Endothelial cell of umbilical vein (primary cell): ENCODE data around the gene COG6. TPM values are rescaled to one million over a fixed set of nuclear protein-coding genes. Genes with fewer than 3 reads are reported as not detected.

Experiments
- BruUV-seq: library from RNA; stranded (reverse); fragments of 400-500 nt; replicated peaks from 2 replicates; lab custom pipeline; 2021; lab: Mats Ljungman, UMichigan
- CTCF ChIA-PET: fragments of 300-600, 350-600 bp; sonication (Branson Sonifier 250); formaldehyde crosslinking; loops from one replicate; lab custom pipeline; 2021; ENCODE audit warnings: antibody characterized with exemption, inconsistent platforms; lab: Charles Lee
- POLR2A ChIA-PET: fragments of 300-600, 350-600 bp; sonication (Branson Sonifier 250); formaldehyde crosslinking; loops from one replicate; lab custom pipeline; 2021; ENCODE audit warnings: antibody characterized with exemption, inconsistent platforms; lab: Charles Lee
- DNase-seq: peaks from one replicate; pipeline ENCODE4 v3.0.0-alpha.2; 2011; ENCODE audit warnings: low read depth, low spot score
- FAIRE-seq: peaks from 2 replicates; lab custom pipeline; 2011; peaks lifted over from hg19 to GRCh38; lab: Jason Lieb, UNC
- H2AFZ ChIP-seq: 2 replicates; pipeline ENCODE4 v1.6.0; 2012; ENCODE audit warnings: low read depth, low read length, control low read depth, inconsistent platforms
- H3K27ac ChIP-seq: 2 replicates; pipeline ENCODE4 v1.5.1; 2011; ENCODE audit warnings: low read depth, mild to moderate bottlenecking, control low read depth, low read length, moderate library complexity; ENCODE audit not compliant: insufficient read depth
- H3K27me3 ChIP-seq, 2 experiments: 2 replicates each; pipeline versions ENCODE4 v1.6.0 to v1.6.1; 2011; ENCODE audit warnings: low read length in 2 of 2, mixed read lengths in 1 of 2; ENCODE audit not compliant: control insufficient read depth in 2 of 2, insufficient read depth in 2 of 2
- H3K36me3 ChIP-seq, 2 experiments: 2 replicates in 1 of 2; 3 replicates in 1 of 2; pipeline ENCODE4 v1.5.1; 2011; ENCODE audit warnings: low read length in 2 of 2, mild to moderate bottlenecking in 1 of 2, moderate library complexity in 1 of 2; ENCODE audit not compliant: control insufficient read depth in 2 of 2, insufficient read depth in 2 of 2; ENCODE audit errors: extremely low read depth in 1 of 2
- H3K4me1 ChIP-seq: 3 replicates; pipeline ENCODE4 v1.5.1; 2011; ENCODE audit warnings: mild to moderate bottlenecking, low read length; ENCODE audit not compliant: control insufficient read depth, insufficient read depth; ENCODE audit errors: extremely low read depth
- H3K4me2 ChIP-seq: 2 replicates; pipeline ENCODE4 v1.6.1; 2011; ENCODE audit warnings: low read length, control low read depth, mixed read lengths; ENCODE audit not compliant: insufficient read depth
- H3K4me3 ChIP-seq, 3 experiments: fragments of 200-600 bp in 1 of 3; sonication (generic), shearing (Covaris generic) in 1 of 3; replicated peaks in 1 of 3; 2 replicates each; pipeline ENCODE4 v1.5.1; 2011 to 2016; ENCODE audit warnings: control low read depth in 3 of 3, low read length in 3 of 3, mild to moderate bottlenecking in 2 of 3, inconsistent platforms in 1 of 3, low read depth in 1 of 3, moderate library complexity in 1 of 3; ENCODE audit not compliant: insufficient read depth in 1 of 3
- H3K79me2 ChIP-seq: 2 replicates; pipeline ENCODE4 v1.6.0; 2012; ENCODE audit warnings: low read length, inconsistent platforms; ENCODE audit not compliant: control insufficient read depth, insufficient read depth
- H3K9ac ChIP-seq: replicated peaks from 2 replicates; pipeline ENCODE3; 2011; ENCODE audit warnings: low read length, control low read depth; ENCODE audit not compliant: insufficient read depth; ENCODE audit errors: extremely low read depth
- H3K9me1 ChIP-seq: replicated peaks from 3 replicates; pipeline ENCODE4 v1.6.0; 2011; ENCODE audit warnings: mild to moderate bottlenecking, low read length; ENCODE audit not compliant: control insufficient read depth, insufficient read depth; ENCODE audit errors: extremely low read depth
- H3K9me3 ChIP-seq: replicated peaks from 2 replicates; pipeline ENCODE4 v1.5.1; 2012; ENCODE audit warnings: low read length, inconsistent platforms; ENCODE audit not compliant: control insufficient read depth, insufficient read depth
- H4K20me1 ChIP-seq: replicated peaks from 2 replicates; pipeline ENCODE3; 2011; ENCODE audit warnings: mild to moderate bottlenecking, low read length; ENCODE audit not compliant: control insufficient read depth, insufficient read depth; ENCODE audit errors: extremely low read depth
- CTCF ChIP-seq, 2 donors: IDR thresholded peaks; 1 replicate in 1 of 2; 2 replicates in 1 of 2; pipeline ENCODE4 v1.5.1; 2011; ENCODE audit warnings: low read length in 2 of 2, mild to moderate bottlenecking in 2 of 2, moderate library complexity in 2 of 2, control low read depth in 1 of 2, inconsistent platforms in 1 of 2, low read depth in 1 of 2; ENCODE audit not compliant: insufficient read depth in 1 of 2; ENCODE audit errors: extremely low read depth in 1 of 2
- EZH2 ChIP-seq: IDR thresholded peaks from 2 replicates; pipeline ENCODE4 v1.6.1; 2012; ENCODE audit warnings: borderline replicate concordance, low read depth, mild to moderate bottlenecking, moderate library complexity, low read length, inconsistent platforms; ENCODE audit not compliant: severe bottlenecking
- FOS ChIP-seq: IDR thresholded peaks from 2 replicates; pipeline ENCODE4 v1.6.1; 2011; ENCODE audit warnings: mild to moderate bottlenecking, low read length, moderate library complexity, borderline replicate concordance; ENCODE audit not compliant: insufficient read depth
- GATA2 ChIP-seq: IDR thresholded peaks from 2 replicates; pipeline ENCODE4 v1.7.0; 2011; ENCODE audit warnings: low read depth, mild to moderate bottlenecking, moderate library complexity, mixed read lengths, low read length; ENCODE audit not compliant: insufficient read length, insufficient read depth
- JUN ChIP-seq: IDR thresholded peaks from 2 replicates; pipeline ENCODE4 v1.6.1; 2011; ENCODE audit warnings: borderline replicate concordance, low read depth; ENCODE audit not compliant: insufficient read length, insufficient read depth
- MAX ChIP-seq: IDR thresholded peaks from 2 replicates; pipeline ENCODE4 v1.6.1; 2011; ENCODE audit not compliant: insufficient read depth, insufficient read length
- MYC ChIP-seq: IDR thresholded peaks from one replicate; pipeline ENCODE4 v1.6.1; 2011; ENCODE audit warnings: mild to moderate bottlenecking, low read depth, low read length
- POLR2A ChIP-seq: IDR thresholded peaks from 2 replicates; pipeline ENCODE4 v1.6.1; 2012; ENCODE audit warnings: low read depth, mild to moderate bottlenecking, control low read depth, low read length
- POLR2AphosphoS5 ChIP-seq: IDR thresholded peaks from 2 replicates; pipeline ENCODE4 v1.6.1; 2012; ENCODE audit warnings: low read depth, mild to moderate bottlenecking, control low read depth, low read length, moderate library complexity; ENCODE audit not compliant: insufficient read depth
- dilution Hi-C: fragments of 300-500 bp; cut with MboI; formaldehyde crosslinking; loops from one replicate; pipeline ENCODE4 v1.15.0; 2019; ENCODE audit warnings: low sequenced_read_pairs; ENCODE audit not compliant: extremely low pct_ligation_motif_present
- intact Hi-C: fragments of 100-400 bp; cut with micrococcal nuclease; formaldehyde crosslinking; loops from one replicate; pipeline ENCODE4 v1.10.0; 2022
- polyA plus RNA-seq, 4 experiments: library from polyadenylated mRNA; depleted of rRNA in 3 of 4; stranded (reverse) in 3 of 4; unstranded in 1 of 4; fragments of >200 nt; gene quantifications; 2 replicates each; pipeline versions ENCODE4 v1.2.1 to v1.2.3, GENCODE V29; 2011 to 2012; ENCODE audit warnings: missing spikeins in 1 of 4
- total RNA-seq: library from RNA; stranded (reverse); gene quantifications from 2 replicates; pipeline ENCODE4 v1.2.3, GENCODE V29; 2021

The COG6 gene
- total and polyA plus RNA-seq, 2 donors (not counting 3 experiments of a cell fraction or from before 2014, with no cell fraction given): 12.1 to 41.1 TPM

DNA sequence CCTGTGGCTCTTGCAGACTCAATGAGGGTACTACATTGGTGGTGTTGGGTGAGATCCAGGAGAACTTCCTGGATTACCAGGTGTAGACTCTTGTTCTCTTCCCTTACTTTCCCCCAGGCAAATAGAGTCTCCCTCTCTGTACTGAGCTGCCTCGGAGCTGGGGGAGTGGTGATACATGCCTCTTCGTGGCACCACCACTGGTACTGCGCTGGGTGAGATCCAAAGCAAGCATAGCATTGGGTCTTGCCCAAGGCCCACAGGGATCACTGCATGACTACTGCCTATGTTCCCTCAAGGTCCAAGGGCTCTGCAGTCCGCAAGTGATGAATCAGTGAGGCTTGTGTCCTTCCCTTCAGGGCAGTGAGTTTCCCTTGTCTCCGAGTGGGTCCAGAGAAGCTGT lies 81.6 kb downstream of the COG6 start:
- H3K4me1 ChIP-seq: no peaks in the 10 kb centered on the region
- no peaks in the 10 kb centered on the region for H3K79me2 ChIP-seq
- dilution Hi-C loops (no loop called here), intact Hi-C loops (no loop called here)
- no peak overlapping the region for H3K27ac ChIP-seq
- no peak overlapping the region for H2AFZ ChIP-seq
- no TSS peak for BruUV-seq
- no peaks in the 10 kb centered on the region for H3K9me3 ChIP-seq
- TF ChIP-seq FOS: no peak
- H4K20me1 ChIP-seq: no peaks in the 10 kb centered on the region
- no peaks in the 10 kb centered on the region for H3K9me1 ChIP-seq
- DNase-seq (no peak), FAIRE-seq (no peak)
- no peak overlapping the region for H3K4me2 ChIP-seq
- no peak overlapping the region for H3K4me3 ChIP-seq
- no peaks in the 10 kb centered on the region for H3K36me3 ChIP-seq
- CTCF ChIA-PET: no interaction called here
- POLR2A ChIA-PET: no interaction called here
- H3K27me3 ChIP-seq: no peaks in the 10 kb centered on the region
- H3K9ac ChIP-seq: no peak overlapping the region

DNA sequence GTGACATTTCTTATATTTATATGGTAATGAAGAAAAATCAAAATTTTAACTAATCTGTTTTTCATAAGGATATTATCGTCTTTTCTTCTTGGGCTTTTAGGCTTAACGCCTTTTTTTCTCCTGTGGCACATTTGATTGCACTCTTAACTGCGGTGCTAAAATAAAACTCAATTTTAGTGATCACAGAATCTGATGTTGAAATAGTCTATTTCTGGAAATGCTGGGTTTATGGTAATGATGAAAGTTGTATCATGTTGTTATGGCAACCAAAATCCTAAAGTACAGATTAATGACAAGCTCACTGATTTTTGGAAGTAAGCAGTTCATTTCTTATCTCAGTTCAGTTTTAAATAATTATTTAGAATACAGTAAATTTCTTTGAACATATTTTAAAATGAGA lies 85.3 kb downstream of the COG6 start:
- TF ChIP-seq MAX (no peak), MYC (no peak), POLR2AphosphoS5 (no peak), JUN (no peak), EZH2 (no peak), GATA2 (no peak), POLR2A (no peak), FOS (no peak), CTCF (IDR thresholded peaks at IDR 0.05; ENCODE audit: extremely low read depth in 1 of 2, insufficient read depth in 1 of 2, low read depth in 1 of 2, low read length in 2 of 2) (no peak)
- H3K4me1 ChIP-seq: no peaks in the 10 kb centered on the region
- H3K36me3 ChIP-seq: no peaks in the 10 kb centered on the region
- BruUV-seq: no TSS peak
- no peak overlapping the region for H3K4me3 ChIP-seq
- FAIRE-seq: no peak
- no peaks in the 10 kb centered on the region for H3K27me3 ChIP-seq
- H3K9me1 ChIP-seq: no peaks in the 10 kb centered on the region
- H3K4me2 ChIP-seq: no peak overlapping the region
- H3K27ac ChIP-seq: no peak overlapping the region
- intact Hi-C loops: no loop called here
- H3K9me3 ChIP-seq: no peaks in the 10 kb centered on the region
- H4K20me1 ChIP-seq: no peaks in the 10 kb centered on the region
- no peak overlapping the region for H3K9ac ChIP-seq
- CTCF ChIA-PET: no interaction called here
- no peaks in the 10 kb centered on the region for H3K79me2 ChIP-seq
- H2AFZ ChIP-seq: no peak overlapping the region
- POLR2A ChIA-PET: no interaction called here
- DNase-seq: no peak
- dilution Hi-C loops: no loop called here
